Rectal smooth muscle tissue (tissue), 1 donor: ENCODE results near the gene BCL2L11.

Experiments used
- H3K27ac ChIP-seq: one replicate; pipeline ENCODE4 v1.7.0; 2013; ENCODE audit warnings: low read depth, low read length, inconsistent platforms
- H3K27me3 ChIP-seq: one replicate; pipeline ENCODE4 v1.7.0; 2013; ENCODE audit warnings: low read length; ENCODE audit not compliant: control insufficient read depth, insufficient read depth
- H3K36me3 ChIP-seq: one replicate; pipeline ENCODE4 v1.7.0; 2013; ENCODE audit warnings: low read length; ENCODE audit not compliant: control insufficient read depth, insufficient read depth
- H3K4me1 ChIP-seq: one replicate; pipeline ENCODE4 v1.7.0; 2013; ENCODE audit warnings: low read length; ENCODE audit not compliant: control insufficient read depth, insufficient read depth
- H3K4me3 ChIP-seq: one replicate; pipeline ENCODE4 v1.7.0; 2013; ENCODE audit warnings: low read length
- H3K9ac ChIP-seq: one replicate; pipeline ENCODE4 v1.7.0; 2013; ENCODE audit warnings: low read length

BCL2L11 gene

GRCh38 chr2:111198701-111199100, 78.0 kb downstream of the BCL2L11 start:
- H3K36me3 ChIP-seq: no peaks in the 10 kb centered on the region
- no peaks in the 10 kb centered on the region for H3K4me1 ChIP-seq
- H3K27me3 ChIP-seq: no peaks in the 10 kb centered on the region
- H3K27ac ChIP-seq: no peak overlapping the region
- no peak overlapping the region for H3K4me3 ChIP-seq
- no peak overlapping the region for H3K9ac ChIP-seq

- H3K36me3 ChIP-seq: no peaks in the 10 kb centered on the region
- no peak overlapping the region for H3K9ac ChIP-seq
- H3K4me1 ChIP-seq: no peaks in the 10 kb centered on the region
- H3K27me3 ChIP-seq: no peaks in the 10 kb centered on the region
- no peak overlapping the region for H3K27ac ChIP-seq
- no peak overlapping the region for H3K4me3 ChIP-seq
These were observed 79.1 kb downstream of the BCL2L11 start for GRCh38 chr2:111199840-111200239.

- H3K4me3 ChIP-seq: no peak overlapping the region
- H3K4me1 ChIP-seq: no peaks in the 10 kb centered on the region
- no peaks in the 10 kb centered on the region for H3K36me3 ChIP-seq
- H3K9ac ChIP-seq: no peak overlapping the region
- H3K27me3 ChIP-seq: no peaks in the 10 kb centered on the region
- H3K27ac ChIP-seq: no peak overlapping the region
These were observed 79.7 kb downstream of the BCL2L11 start for GRCh38 chr2:111200333-111200881.

- Histone ChIP-seq H3K27me3 (no peaks in the 10 kb centered on the region), H3K4me3 (no peak overlapping the region), H3K4me1 (no peaks in the 10 kb centered on the region), H3K36me3 (no peaks in the 10 kb centered on the region), H3K9ac (no peak overlapping the region), H3K27ac (no peak overlapping the region)
These were observed 80.5 kb downstream of the BCL2L11 start for GRCh38 chr2:111201214-111201613.

- H3K36me3 ChIP-seq: no peaks in the 10 kb centered on the region
- no peak overlapping the region for H3K27ac ChIP-seq
- H3K4me1 ChIP-seq: no peaks in the 10 kb centered on the region
- no peak overlapping the region for H3K9ac ChIP-seq
- no peak overlapping the region for H3K4me3 ChIP-seq
- no peaks in the 10 kb centered on the region for H3K27me3 ChIP-seq
These were observed 81.7 kb downstream of the BCL2L11 start for GRCh38 chr2:111202266-111203040.

- H3K4me3 ChIP-seq: no peak overlapping the region
- H3K36me3 ChIP-seq: no peaks in the 10 kb centered on the region
- no peaks in the 10 kb centered on the region for H3K4me1 ChIP-seq
- no peak overlapping the region for H3K9ac ChIP-seq
- no peak overlapping the region for H3K27ac ChIP-seq
- H3K27me3 ChIP-seq: no peaks in the 10 kb centered on the region
These were observed 84.0 kb downstream of the BCL2L11 start for GRCh38 chr2:111204706-111205105.

- H3K27me3 ChIP-seq: no peaks in the 10 kb centered on the region
- no peak overlapping the region for H3K27ac ChIP-seq
- H3K4me3 ChIP-seq: no peak overlapping the region
- no peaks in the 10 kb centered on the region for H3K4me1 ChIP-seq
- H3K9ac ChIP-seq: no peak overlapping the region
- H3K36me3 ChIP-seq: no peaks in the 10 kb centered on the region
These were observed 85.1 kb downstream of the BCL2L11 start for GRCh38 chr2:111205774-111206173.

- Histone ChIP-seq H3K36me3 (no peaks in the 10 kb centered on the region), H3K4me3 (no peak overlapping the region), H3K9ac (no peak overlapping the region), H3K27ac (no peak overlapping the region), H3K4me1 (no peaks in the 10 kb centered on the region), H3K27me3 (no peaks in the 10 kb centered on the region)
These were observed 87.1 kb downstream of the BCL2L11 start for GRCh38 chr2:111207851-111208250.

GRCh38 chr2:111208639-111209038, 87.9 kb downstream of the BCL2L11 start:
- no peaks in the 10 kb centered on the region for H3K36me3 ChIP-seq
- no peak overlapping the region for H3K27ac ChIP-seq
- no peak overlapping the region for H3K4me3 ChIP-seq
- no peaks in the 10 kb centered on the region for H3K27me3 ChIP-seq
- no peak overlapping the region for H3K9ac ChIP-seq
- H3K4me1 ChIP-seq: no peaks in the 10 kb centered on the region

- Histone ChIP-seq H3K4me3 (no peak overlapping the region), H3K36me3 (no peaks in the 10 kb centered on the region), H3K4me1 (no peaks in the 10 kb centered on the region)
These were observed 88.4 kb downstream of the BCL2L11 start for GRCh38 chr2:111209045-111209514.

GRCh38 chr2:111210036-111210435, 89.3 kb downstream of the BCL2L11 start:
- H3K4me1 ChIP-seq: no peaks in the 10 kb centered on the region
- H3K27me3 ChIP-seq: no peaks in the 10 kb centered on the region
- H3K36me3 ChIP-seq: no peaks in the 10 kb centered on the region
- H3K9ac ChIP-seq: no peak overlapping the region
- no peak overlapping the region for H3K27ac ChIP-seq
- no peak overlapping the region for H3K4me3 ChIP-seq

More at GRCh38 chr2:111209045-111209514, 88.4 kb downstream of the BCL2L11 start:
- H3K9ac ChIP-seq: no peak overlapping the region
- no peaks in the 10 kb centered on the region for H3K27me3 ChIP-seq
- H3K27ac ChIP-seq: no peak overlapping the region

GRCh38 chr2:111213877-111214276, 93.2 kb downstream of the BCL2L11 start:
- no peaks in the 10 kb centered on the region for H3K27me3 ChIP-seq
- no peak overlapping the region for H3K4me3 ChIP-seq
- no peaks in the 10 kb centered on the region for H3K36me3 ChIP-seq
- no peak overlapping the region for H3K9ac ChIP-seq
- H3K4me1 ChIP-seq: no peaks in the 10 kb centered on the region
- H3K27ac ChIP-seq: no peak overlapping the region
